Uterus (tissue), 2 donors: Measurements from ENCODE around the gene RABGGTA.

ENCODE experiments used
- POLR2A ChIP-seq, 2 donors: fragments of 450-650 bp; IDR thresholded peaks; one replicate each; pipeline ENCODE4 v1.6.1; 2016; ENCODE audit warnings: antibody characterized with exemption in 2 of 2, mild to moderate bottlenecking in 1 of 2, moderate library complexity in 1 of 2
- TF ChIP-seq, protein P1 (sequence below), 4 experiments: fragments of 200-600 bp in 2 of 4; fragments of 450-650 bp in 2 of 4; sonication (generic) in 2 of 4; IDR thresholded peaks; one replicate each; pipeline ENCODE4 v1.5.1; 2016 to 2019; ENCODE audit warnings: antibody characterized with exemption in 4 of 4, mild to moderate bottlenecking in 2 of 4, moderate library complexity in 1 of 4

DNA sequence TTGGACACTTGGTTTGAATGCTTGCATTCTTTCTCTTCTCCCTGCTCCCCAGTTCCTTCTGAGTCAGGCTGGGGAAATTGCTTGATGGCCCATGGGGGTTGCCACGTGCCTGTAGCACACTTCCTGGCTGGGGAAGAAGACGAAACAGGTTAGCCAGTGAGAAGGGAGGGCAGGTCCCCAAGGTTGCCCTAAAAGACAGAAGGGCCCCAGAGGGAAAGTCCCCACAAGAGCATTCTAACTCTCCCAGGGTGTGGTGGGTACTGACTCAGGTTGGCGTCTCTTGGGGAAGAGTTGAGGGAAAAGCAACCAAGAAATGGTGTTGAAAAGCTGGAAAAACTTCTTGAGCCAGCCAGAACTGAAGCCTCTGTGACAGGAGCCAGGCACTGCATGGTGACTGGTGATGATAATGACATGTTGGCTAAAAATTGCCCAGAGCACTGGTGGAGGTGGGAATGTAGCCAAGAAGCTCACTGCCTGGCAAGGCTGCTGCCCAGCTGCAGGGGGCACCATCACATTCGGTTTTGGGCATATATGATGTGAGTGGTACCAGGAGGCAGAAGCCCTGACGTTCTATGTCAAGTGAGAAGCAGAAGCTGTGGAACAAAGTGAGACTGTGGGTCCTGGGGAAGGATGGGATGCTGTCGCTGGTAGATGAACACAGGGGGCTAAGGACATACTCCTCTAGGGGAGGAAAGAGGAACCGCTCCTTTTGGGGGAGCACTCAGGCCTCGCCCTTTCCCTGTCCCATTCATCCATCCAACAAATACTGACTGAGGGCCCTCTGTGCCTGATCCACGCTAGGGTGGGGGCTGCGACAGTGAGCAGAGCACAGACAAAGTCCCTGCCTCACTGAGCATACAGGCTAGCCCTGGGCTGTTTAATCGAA lies 8.1 kb upstream of the RABGGTA start:
- TF ChIP-seq, protein P1, sequence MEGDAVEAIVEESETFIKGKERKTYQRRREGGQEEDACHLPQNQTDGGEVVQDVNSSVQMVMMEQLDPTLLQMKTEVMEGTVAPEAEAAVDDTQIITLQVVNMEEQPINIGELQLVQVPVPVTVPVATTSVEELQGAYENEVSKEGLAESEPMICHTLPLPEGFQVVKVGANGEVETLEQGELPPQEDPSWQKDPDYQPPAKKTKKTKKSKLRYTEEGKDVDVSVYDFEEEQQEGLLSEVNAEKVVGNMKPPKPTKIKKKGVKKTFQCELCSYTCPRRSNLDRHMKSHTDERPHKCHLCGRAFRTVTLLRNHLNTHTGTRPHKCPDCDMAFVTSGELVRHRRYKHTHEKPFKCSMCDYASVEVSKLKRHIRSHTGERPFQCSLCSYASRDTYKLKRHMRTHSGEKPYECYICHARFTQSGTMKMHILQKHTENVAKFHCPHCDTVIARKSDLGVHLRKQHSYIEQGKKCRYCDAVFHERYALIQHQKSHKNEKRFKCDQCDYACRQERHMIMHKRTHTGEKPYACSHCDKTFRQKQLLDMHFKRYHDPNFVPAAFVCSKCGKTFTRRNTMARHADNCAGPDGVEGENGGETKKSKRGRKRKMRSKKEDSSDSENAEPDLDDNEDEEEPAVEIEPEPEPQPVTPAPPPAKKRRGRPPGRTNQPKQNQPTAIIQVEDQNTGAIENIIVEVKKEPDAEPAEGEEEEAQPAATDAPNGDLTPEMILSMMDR (IDR thresholded peaks at IDR 0.05), result no peak
- no peak for TF ChIP-seq POLR2A (IDR thresholded peaks at IDR 0.05)
